ENCODE results near the gene TRIM62.
"Not testable (repeated sequence)": the region's sequence is repeated elsewhere in the genome, so short reads cannot be mapped to it uniquely, and the experiment has no call there.

GRCh38 chr1:33100119-33100415 is 81.8 kb downstream of the TRIM62 start:
- TF ChIP-seq EZH2 (IDR thresholded peaks at IDR 0.05; ENCODE audit: low read depth); CTCF (conservative IDR thresholded peaks at IDR 0.05): not testable (repeated sequence)

All from PC-9 (cell line).